K562 (cell line): ENCODE data around the gene TIMM10.

Experiments used
- GATA2 ChIP-seq: sonication (generic); formaldehyde crosslinking; IDR thresholded peaks from 2 replicates; pipeline ENCODE4 v1.4.0; 2020; ENCODE audit warnings: mild to moderate bottlenecking, missing genetic modification reagents
- HDAC2 ChIP-seq: fragments of 450-650 bp; IDR thresholded peaks from 2 replicates; pipeline ENCODE4 v1.6.1; 2016; ENCODE audit warnings: mild to moderate bottlenecking
- IRF2 ChIP-seq: sonication (generic); formaldehyde crosslinking; IDR thresholded peaks from 2 replicates; pipeline ENCODE4 v1.8.1; 2022; ENCODE audit warnings: mild to moderate bottlenecking, missing genetic modification reagents
- MXI1 ChIP-seq: IDR thresholded peaks from 2 replicates; pipeline ENCODE4 v1.6.1; 2011; ENCODE audit warnings: low read depth, mild to moderate bottlenecking, improper control_type of control experiment, low read length
- NCOA4 ChIP-seq: fragments of 450-650 bp; IDR thresholded peaks from 2 replicates; pipeline ENCODE4 v1.6.1; 2018; ENCODE audit warnings: mild to moderate bottlenecking; ENCODE audit not compliant: partially characterized antibody
- POLR2A ChIP-seq: fragments of 450-650 bp; conservative IDR thresholded peaks from 2 replicates; pipeline ENCODE4 v1.6.1; 2016
- SIN3A ChIP-seq, 2 experiments: fragments of 150-350 bp in 1 of 2; IDR thresholded peaks; 2 replicates each; pipeline ENCODE4 v1.6.1; 2011 to 2016; ENCODE audit warnings: borderline replicate concordance in 2 of 2, low read depth in 2 of 2, low read length in 2 of 2, mild to moderate bottlenecking in 2 of 2, moderate library complexity in 2 of 2; ENCODE audit not compliant: control insufficient read depth in 1 of 2
- SRF ChIP-seq, 2 experiments: fragments of 250-450, 450-650 bp in 1 of 2; sonication (Bioruptor Pico) in 1 of 2; sonication (generic) in 1 of 2; formaldehyde crosslinking; IDR thresholded peaks; 2 replicates each; pipeline versions ENCODE4 v1.5.0 to v1.5.1; 2020 to 2022; ENCODE audit warnings: mild to moderate bottlenecking in 1 of 2, missing genetic modification reagents in 1 of 2
- TF ChIP-seq, protein P1 (sequence below): sonication (generic); formaldehyde crosslinking; IDR thresholded peaks from 2 replicates; pipeline ENCODE4 v1.8.0; 2022; ENCODE audit warnings: mild to moderate bottlenecking, low read depth, missing genetic modification reagents
- TF ChIP-seq, protein P2 (sequence below), 3 experiments: IDR thresholded peaks in 2 of 3; conservative IDR thresholded peaks in 1 of 3; 2 replicates each; pipeline ENCODE4 v1.5.1; 2011 to 2012; ENCODE audit warnings: low read length in 3 of 3, mild to moderate bottlenecking in 3 of 3, control low read depth in 2 of 3, improper control_type of control experiment in 1 of 3, inconsistent platforms in 1 of 3, low read depth in 1 of 3, mixed read lengths in 1 of 3, moderate library complexity in 1 of 3; ENCODE audit not compliant: insufficient read depth in 2 of 3
- TF ChIP-seq, protein P3 (sequence below): sonication (generic); formaldehyde crosslinking; IDR thresholded peaks from 2 replicates; pipeline ENCODE4 v1.8.1; 2023; ENCODE audit warnings: mild to moderate bottlenecking, missing genetic modification reagents
- TF ChIP-seq, protein P4 (sequence below): sonication (generic); formaldehyde crosslinking; IDR thresholded peaks from 2 replicates; pipeline ENCODE4 v1.8.0; 2023; ENCODE audit warnings: missing genetic modification reagents, mild to moderate bottlenecking, borderline replicate concordance
- TF ChIP-seq, protein P5 (sequence below): sonication (generic); formaldehyde crosslinking; IDR thresholded peaks from 2 replicates; pipeline ENCODE4 v1.9.0; 2022; ENCODE audit warnings: mild to moderate bottlenecking, missing genetic modification reagents

DNA sequence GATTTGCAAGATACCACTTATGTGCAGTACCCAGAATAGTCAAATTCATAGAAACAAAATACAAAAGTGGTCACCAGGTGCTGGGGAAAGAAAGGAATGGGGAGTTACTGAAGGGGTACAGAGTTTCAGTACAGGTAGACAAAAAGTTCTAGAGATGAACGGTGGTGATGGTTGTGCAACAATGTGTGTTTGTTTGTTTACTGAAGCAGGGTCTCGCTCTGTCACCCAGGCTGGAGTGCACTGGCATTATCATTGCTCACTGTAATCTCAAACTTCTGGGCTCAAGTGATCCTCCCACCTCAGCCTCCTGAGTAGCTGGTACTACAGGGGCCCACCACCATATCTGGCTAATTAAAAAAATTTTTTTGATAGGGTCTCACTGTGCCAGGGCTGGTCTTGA, 24.8 kb upstream of the TIMM10 start:
- TF ChIP-seq, protein P1, sequence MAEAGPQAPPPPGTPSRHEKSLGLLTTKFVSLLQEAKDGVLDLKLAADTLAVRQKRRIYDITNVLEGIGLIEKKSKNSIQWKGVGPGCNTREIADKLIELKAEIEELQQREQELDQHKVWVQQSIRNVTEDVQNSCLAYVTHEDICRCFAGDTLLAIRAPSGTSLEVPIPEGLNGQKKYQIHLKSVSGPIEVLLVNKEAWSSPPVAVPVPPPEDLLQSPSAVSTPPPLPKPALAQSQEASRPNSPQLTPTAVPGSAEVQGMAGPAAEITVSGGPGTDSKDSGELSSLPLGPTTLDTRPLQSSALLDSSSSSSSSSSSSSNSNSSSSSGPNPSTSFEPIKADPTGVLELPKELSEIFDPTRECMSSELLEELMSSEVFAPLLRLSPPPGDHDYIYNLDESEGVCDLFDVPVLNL (CRISPR knock-in tag), result no peak
- TF ChIP-seq IRF2 (CRISPR knock-in tag) (no peak), POLR2A (no peak), GATA2 (CRISPR knock-in tag) (no peak), NCOA4 (no peak), HDAC2 (no peak), SIN3A (IDR thresholded peaks at IDR 0.05; ENCODE audit: borderline replicate concordance in 2 of 2, control insufficient read depth in 1 of 2, low read depth in 2 of 2, low read length in 2 of 2) (no peak), SRF (CRISPR knock-in tag; IDR thresholded peaks at IDR 0.05) (no peak), MXI1 (no peak)
- TF ChIP-seq, protein P2, sequence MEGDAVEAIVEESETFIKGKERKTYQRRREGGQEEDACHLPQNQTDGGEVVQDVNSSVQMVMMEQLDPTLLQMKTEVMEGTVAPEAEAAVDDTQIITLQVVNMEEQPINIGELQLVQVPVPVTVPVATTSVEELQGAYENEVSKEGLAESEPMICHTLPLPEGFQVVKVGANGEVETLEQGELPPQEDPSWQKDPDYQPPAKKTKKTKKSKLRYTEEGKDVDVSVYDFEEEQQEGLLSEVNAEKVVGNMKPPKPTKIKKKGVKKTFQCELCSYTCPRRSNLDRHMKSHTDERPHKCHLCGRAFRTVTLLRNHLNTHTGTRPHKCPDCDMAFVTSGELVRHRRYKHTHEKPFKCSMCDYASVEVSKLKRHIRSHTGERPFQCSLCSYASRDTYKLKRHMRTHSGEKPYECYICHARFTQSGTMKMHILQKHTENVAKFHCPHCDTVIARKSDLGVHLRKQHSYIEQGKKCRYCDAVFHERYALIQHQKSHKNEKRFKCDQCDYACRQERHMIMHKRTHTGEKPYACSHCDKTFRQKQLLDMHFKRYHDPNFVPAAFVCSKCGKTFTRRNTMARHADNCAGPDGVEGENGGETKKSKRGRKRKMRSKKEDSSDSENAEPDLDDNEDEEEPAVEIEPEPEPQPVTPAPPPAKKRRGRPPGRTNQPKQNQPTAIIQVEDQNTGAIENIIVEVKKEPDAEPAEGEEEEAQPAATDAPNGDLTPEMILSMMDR (IDR thresholded peaks at IDR 0.05 in 2 of 3, conservative IDR thresholded peaks at IDR 0.05 in 1 of 3; ENCODE audit: insufficient read depth in 2 of 3, low read depth in 1 of 3, low read length in 3 of 3), result no peak
- TF ChIP-seq, protein P3, sequence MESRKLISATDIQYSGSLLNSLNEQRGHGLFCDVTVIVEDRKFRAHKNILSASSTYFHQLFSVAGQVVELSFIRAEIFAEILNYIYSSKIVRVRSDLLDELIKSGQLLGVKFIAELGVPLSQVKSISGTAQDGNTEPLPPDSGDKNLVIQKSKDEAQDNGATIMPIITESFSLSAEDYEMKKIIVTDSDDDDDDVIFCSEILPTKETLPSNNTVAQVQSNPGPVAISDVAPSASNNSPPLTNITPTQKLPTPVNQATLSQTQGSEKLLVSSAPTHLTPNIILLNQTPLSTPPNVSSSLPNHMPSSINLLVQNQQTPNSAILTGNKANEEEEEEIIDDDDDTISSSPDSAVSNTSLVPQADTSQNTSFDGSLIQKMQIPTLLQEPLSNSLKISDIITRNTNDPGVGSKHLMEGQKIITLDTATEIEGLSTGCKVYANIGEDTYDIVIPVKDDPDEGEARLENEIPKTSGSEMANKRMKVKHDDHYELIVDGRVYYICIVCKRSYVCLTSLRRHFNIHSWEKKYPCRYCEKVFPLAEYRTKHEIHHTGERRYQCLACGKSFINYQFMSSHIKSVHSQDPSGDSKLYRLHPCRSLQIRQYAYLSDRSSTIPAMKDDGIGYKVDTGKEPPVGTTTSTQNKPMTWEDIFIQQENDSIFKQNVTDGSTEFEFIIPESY, result no peak
- TF ChIP-seq, protein P4, sequence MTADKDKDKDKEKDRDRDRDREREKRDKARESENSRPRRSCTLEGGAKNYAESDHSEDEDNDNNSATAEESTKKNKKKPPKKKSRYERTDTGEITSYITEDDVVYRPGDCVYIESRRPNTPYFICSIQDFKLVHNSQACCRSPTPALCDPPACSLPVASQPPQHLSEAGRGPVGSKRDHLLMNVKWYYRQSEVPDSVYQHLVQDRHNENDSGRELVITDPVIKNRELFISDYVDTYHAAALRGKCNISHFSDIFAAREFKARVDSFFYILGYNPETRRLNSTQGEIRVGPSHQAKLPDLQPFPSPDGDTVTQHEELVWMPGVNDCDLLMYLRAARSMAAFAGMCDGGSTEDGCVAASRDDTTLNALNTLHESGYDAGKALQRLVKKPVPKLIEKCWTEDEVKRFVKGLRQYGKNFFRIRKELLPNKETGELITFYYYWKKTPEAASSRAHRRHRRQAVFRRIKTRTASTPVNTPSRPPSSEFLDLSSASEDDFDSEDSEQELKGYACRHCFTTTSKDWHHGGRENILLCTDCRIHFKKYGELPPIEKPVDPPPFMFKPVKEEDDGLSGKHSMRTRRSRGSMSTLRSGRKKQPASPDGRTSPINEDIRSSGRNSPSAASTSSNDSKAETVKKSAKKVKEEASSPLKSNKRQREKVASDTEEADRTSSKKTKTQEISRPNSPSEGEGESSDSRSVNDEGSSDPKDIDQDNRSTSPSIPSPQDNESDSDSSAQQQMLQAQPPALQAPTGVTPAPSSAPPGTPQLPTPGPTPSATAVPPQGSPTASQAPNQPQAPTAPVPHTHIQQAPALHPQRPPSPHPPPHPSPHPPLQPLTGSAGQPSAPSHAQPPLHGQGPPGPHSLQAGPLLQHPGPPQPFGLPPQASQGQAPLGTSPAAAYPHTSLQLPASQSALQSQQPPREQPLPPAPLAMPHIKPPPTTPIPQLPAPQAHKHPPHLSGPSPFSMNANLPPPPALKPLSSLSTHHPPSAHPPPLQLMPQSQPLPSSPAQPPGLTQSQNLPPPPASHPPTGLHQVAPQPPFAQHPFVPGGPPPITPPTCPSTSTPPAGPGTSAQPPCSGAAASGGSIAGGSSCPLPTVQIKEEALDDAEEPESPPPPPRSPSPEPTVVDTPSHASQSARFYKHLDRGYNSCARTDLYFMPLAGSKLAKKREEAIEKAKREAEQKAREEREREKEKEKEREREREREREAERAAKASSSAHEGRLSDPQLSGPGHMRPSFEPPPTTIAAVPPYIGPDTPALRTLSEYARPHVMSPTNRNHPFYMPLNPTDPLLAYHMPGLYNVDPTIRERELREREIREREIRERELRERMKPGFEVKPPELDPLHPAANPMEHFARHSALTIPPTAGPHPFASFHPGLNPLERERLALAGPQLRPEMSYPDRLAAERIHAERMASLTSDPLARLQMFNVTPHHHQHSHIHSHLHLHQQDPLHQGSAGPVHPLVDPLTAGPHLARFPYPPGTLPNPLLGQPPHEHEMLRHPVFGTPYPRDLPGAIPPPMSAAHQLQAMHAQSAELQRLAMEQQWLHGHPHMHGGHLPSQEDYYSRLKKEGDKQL (CRISPR knock-in tag), result no peak
- TF ChIP-seq, protein P5, sequence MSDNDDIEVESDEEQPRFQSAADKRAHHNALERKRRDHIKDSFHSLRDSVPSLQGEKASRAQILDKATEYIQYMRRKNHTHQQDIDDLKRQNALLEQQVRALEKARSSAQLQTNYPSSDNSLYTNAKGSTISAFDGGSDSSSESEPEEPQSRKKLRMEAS (CRISPR knock-in tag), result no peak
